Neural crest cell (in vitro differentiated cells): ENCODE results near the gene IRF1. TPM values are rescaled to one million over a fixed set of nuclear protein-coding genes. Genes with fewer than 3 reads are reported as not detected.

Experiments
- DNase-seq: peaks from one replicate; pipeline ENCODE4 v3.0.0; 2021; ENCODE audit warnings: low read depth, mixed read lengths, low spot score
- H3K27ac Mint-ChIP-seq: one replicate; pipeline ENCODE4 v1.8.0; 2021; ENCODE audit warnings: mild to moderate bottlenecking, mixed read lengths; ENCODE audit not compliant: unreplicated experiment
- H3K27me3 Mint-ChIP-seq: 2 replicates; pipeline ENCODE4 v1.8.0; 2021; ENCODE audit warnings: low read depth, mild to moderate bottlenecking, mixed read lengths
- H3K36me3 Mint-ChIP-seq: 2 replicates; pipeline ENCODE4 v1.8.0; 2021; ENCODE audit warnings: low read depth, mild to moderate bottlenecking, mixed read lengths
- H3K4me1 Mint-ChIP-seq: 2 replicates; pipeline ENCODE4 v1.8.0; 2021; ENCODE audit warnings: mixed read lengths
- H3K4me3 Mint-ChIP-seq: one replicate; pipeline ENCODE4 v1.8.0; 2021; ENCODE audit warnings: mild to moderate bottlenecking, mixed read lengths
- H3K9me3 Mint-ChIP-seq: 2 replicates; pipeline ENCODE4 v1.8.0; 2021; ENCODE audit warnings: mixed read lengths
- total RNA-seq: library from RNA; stranded (reverse); gene quantifications from 2 replicates; pipeline ENCODE4 v1.2.1, GENCODE V29; 2021
- TF ChIP-seq, protein P1 (sequence below): fragments of 200-600 bp; sonication (generic); conservative IDR thresholded peaks from 2 replicates; pipeline ENCODE4 v1.5.0; 2021; ENCODE audit warnings: antibody characterized with exemption, mild to moderate bottlenecking

IRF1 gene
- total RNA-seq, 1 donor from 2014 or later = 4.5 TPM

DNA sequence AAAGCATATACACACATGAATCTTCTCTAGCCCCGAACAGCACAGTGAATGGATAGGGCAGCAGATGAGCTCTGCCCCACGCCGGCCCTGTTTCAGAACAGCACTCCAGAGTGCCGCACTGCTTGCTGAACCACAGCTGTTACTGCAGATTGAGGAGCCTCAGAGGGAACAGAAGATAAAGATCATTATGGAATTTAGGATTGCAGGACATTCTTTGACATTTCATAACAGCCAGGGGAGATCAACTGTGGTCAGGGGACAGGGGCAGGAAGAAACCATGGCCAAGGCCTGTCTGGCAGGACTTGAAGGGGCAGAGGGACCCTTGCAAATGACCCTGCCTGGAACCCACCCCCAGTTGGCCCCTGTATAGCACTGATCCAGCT is 20.6 kb downstream of the IRF1 start:
- TF ChIP-seq, protein P1, sequence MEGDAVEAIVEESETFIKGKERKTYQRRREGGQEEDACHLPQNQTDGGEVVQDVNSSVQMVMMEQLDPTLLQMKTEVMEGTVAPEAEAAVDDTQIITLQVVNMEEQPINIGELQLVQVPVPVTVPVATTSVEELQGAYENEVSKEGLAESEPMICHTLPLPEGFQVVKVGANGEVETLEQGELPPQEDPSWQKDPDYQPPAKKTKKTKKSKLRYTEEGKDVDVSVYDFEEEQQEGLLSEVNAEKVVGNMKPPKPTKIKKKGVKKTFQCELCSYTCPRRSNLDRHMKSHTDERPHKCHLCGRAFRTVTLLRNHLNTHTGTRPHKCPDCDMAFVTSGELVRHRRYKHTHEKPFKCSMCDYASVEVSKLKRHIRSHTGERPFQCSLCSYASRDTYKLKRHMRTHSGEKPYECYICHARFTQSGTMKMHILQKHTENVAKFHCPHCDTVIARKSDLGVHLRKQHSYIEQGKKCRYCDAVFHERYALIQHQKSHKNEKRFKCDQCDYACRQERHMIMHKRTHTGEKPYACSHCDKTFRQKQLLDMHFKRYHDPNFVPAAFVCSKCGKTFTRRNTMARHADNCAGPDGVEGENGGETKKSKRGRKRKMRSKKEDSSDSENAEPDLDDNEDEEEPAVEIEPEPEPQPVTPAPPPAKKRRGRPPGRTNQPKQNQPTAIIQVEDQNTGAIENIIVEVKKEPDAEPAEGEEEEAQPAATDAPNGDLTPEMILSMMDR = no peak
- H3K4me1 Mint-ChIP-seq = peaks cover 9% of the 10 kb centered on the region

DNA sequence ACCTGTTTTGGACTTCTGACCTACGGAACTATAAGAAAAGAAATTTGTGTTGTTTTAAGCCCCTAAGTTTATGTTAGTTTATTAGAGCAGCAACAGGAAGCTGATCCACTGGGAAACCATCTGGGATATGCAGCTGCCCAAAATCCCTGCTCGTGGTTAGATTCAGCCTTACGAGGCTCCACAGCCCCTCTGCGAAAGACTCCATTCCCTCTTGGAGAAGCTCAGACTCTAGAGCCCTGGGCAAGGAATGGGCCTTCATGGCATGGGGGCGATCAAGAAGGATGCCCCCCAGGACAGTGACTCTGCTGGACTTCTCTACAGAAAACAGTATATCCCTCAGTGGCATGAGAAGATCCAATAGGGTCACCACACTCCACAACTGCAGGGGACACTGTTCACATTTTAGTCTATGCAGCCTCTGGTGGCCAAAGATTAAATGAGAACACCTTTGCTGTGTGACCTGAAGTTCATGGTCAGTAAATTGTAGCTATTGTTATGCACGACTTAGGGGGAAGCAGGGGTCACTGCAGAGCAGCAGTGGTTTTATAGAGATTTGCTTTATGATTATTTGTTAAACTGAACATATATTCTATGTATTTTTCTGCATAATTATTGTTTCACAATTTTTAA is 21.1 kb downstream of the IRF1 start:
- TF ChIP-seq, protein P1 = no peak
- no peak overlapping the region for H3K27ac Mint-ChIP-seq
- no peaks in the 10 kb centered on the region for H3K9me3 Mint-ChIP-seq
- DNase-seq = no peak
- H3K4me3 Mint-ChIP-seq = no peak overlapping the region
- no peaks in the 10 kb centered on the region for H3K27me3 Mint-ChIP-seq
- H3K4me1 Mint-ChIP-seq = peaks cover 15% of the 10 kb centered on the region
- no peaks in the 10 kb centered on the region for H3K36me3 Mint-ChIP-seq

More for the DNA sequence above, 20.6 kb downstream of the IRF1 start:
- H3K27me3 Mint-ChIP-seq = no peaks in the 10 kb centered on the region
- no peaks in the 10 kb centered on the region for H3K9me3 Mint-ChIP-seq
- no peaks in the 10 kb centered on the region for H3K36me3 Mint-ChIP-seq
- no peak for DNase-seq
- H3K4me3 Mint-ChIP-seq = no peak overlapping the region
- H3K27ac Mint-ChIP-seq = no peak overlapping the region

DNA sequence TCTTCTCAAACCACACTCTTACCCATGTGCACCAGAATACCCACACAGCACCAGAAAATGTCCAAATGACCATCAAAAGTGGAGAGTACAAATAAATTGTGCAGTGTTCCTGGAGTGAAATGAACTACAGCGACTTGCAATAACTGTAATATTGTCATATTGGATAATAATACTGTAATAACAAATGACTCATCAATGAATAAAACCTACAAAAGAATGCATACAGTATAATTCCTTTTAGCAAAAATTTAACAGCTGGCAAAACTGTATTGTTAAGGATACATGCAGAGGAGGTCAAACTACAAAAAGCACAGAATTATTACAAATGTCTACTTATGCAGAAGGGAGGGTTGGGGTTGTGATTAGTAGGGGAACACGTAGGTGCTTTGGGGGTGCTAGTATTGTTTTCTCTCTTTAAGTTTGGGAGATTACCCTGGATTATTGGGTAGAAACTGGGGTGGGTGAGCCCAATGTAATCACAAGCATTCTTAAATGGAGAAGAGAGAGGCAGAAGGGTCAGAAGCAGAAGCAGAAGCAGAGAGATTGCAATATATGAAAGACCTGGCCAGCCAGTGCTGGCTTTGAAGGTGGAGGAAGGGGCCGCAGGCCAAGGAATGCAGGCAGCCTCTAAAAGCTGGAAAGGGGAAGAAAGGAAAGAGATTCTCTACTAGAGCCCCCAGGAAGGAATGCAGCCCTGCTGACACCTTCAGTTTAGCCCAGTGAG is 21.8 kb downstream of the IRF1 start:
- TF ChIP-seq, protein P1 = no peak
- DNase-seq = no peak
- no peak overlapping the region for H3K27ac Mint-ChIP-seq
- no peaks in the 10 kb centered on the region for H3K36me3 Mint-ChIP-seq
- H3K4me1 Mint-ChIP-seq = peaks cover 16% of the 10 kb centered on the region
- H3K4me3 Mint-ChIP-seq = no peak overlapping the region
- no peaks in the 10 kb centered on the region for H3K9me3 Mint-ChIP-seq
- H3K27me3 Mint-ChIP-seq = no peaks in the 10 kb centered on the region

DNA sequence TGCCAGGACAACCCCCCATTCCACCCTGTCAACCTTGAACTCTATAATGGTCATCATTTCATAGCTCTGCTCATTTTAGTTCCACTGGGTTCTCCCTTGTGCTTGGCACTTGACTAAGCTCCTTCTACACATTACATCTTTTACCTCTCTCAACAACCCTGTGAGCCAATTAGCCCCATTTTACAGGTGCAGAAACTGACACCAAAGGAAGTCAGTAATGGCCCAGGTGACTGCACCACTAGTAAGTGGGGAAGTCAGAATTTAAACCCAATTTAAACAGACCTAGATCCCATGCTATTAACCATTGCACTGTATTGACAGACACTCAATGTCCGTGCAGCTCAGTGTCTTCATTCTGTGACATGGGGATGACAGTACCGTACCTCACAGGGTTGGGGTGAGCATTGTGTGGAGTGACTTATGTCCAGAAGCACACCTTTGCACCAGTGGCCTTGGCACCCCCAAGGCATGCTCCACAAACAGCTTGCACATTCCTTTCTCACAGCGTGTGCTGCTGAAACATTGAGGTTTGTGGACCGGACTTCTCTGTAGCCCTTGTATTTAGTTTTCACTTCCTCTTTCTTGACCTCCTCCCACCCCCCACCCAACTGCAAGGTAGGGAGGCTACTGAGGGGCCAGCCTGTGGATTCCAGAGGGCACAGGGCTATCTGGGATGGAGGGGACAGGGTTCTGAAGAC is 23.1 kb downstream of the IRF1 start:
- no peaks in the 10 kb centered on the region for H3K9me3 Mint-ChIP-seq
- TF ChIP-seq, protein P1 = no peak
- peaks cover 16% of the 10 kb centered on the region for H3K4me1 Mint-ChIP-seq
- H3K4me3 Mint-ChIP-seq = no peak overlapping the region
- H3K27me3 Mint-ChIP-seq = no peaks in the 10 kb centered on the region
- no peaks in the 10 kb centered on the region for H3K36me3 Mint-ChIP-seq
- DNase-seq = no peak
- H3K27ac Mint-ChIP-seq = no peak overlapping the region

DNA sequence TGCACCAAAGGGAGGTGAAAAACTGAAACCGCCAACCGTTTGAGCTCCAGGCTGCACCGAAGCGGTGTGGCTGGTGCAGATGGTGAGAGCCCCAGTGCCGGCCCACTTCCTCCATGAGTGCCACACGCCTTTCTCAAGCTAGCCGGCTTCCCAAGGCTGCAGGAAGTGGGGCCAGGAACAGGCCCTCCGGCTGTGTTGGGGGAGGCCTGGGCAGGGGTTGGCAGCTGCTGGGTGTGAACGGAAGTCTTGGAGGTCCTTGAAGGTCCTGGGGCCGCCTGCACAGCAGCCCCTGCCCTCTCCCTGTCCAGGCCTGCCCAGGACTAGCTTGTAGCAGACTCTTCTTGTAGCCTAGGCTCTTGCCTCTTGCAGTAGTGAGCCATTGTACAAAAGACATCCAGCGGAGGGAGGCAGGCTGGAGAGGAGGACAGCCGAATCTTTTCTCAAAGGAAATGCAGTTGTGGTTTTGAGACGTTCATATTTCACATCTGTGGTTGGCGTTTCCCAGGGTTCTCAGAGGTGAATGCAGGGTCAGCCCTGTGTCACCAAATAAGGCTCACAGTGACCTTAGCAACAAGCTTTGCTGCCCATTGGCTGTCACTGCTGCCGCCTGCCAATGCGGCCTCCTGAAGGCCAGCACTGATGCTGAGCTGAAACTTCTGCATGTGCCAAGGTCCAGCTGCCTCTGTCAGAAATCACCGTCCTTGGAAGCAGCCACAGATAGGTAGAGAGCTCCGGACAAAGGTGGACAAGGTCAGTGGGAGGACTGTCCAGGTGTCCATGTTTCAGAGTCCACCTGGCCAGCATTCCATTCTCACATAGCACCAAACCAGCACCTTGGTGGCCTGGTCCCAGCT is 23.9 kb downstream of the IRF1 start:
- Mint-ChIP-seq H3K4me3 (no peak overlapping the region), H3K27ac (no peak overlapping the region)

More for the DNA sequence above, 23.9 kb downstream of the IRF1 start:
- no peaks in the 10 kb centered on the region for H3K9me3 Mint-ChIP-seq
- H3K4me1 Mint-ChIP-seq = peaks cover 19% of the 10 kb centered on the region
- H3K27me3 Mint-ChIP-seq = no peaks in the 10 kb centered on the region
- no peaks in the 10 kb centered on the region for H3K36me3 Mint-ChIP-seq
- TF ChIP-seq, protein P1 = no peak
- DNase-seq = no peak
